Measurements from ENCODE around the gene C14orf132.

Gene C14orf132

DNA sequence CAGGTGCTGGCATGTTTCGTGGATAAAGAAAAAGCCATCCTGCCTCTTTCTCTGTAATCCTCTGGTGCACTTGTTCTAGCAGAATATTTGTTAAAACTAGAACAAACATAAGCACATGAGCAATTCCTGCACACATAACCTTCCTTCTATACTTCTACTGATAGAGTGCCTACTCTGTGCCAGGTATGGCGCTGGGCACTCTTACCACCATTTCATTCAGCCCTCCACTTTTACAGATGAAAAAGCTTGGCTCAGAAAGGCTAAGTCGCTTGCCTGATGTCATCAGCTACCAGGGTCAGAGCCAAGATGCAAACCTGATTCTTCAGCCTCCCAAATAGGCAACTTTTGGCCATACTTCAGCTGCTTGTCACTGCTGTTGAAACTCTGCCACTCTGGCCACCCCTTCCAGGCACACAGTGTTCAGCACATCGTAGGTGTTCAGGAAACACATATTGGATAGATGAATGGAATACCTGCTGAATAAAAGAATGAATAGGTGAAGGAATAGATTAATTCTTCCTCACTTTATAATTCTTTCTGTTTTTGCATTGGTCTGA lies 10.0 kb upstream of the C14orf132 start:
- DNase-seq (ENCODE audit: extremely low read depth, low read depth) = no peak
- no peak for TF ChIP-seq CTCF (IDR thresholded peaks at IDR 0.05; ENCODE audit: low read depth, low read length, missing control alignments)
- H3K4me3 ChIP-seq (replicated peaks; ENCODE audit: low read depth, low read length) = no peak overlapping the region

- no peak for TF ChIP-seq CTCF (IDR thresholded peaks at IDR 0.05; ENCODE audit: low read depth, low read length, missing control alignments)
- no peak for DNase-seq (ENCODE audit: extremely low read depth, low read depth)
- H3K4me3 ChIP-seq (replicated peaks; ENCODE audit: low read depth, low read length) = no peak overlapping the region
Observed at GRCh38 chr14:96030108-96030760, 8.9 kb upstream of the C14orf132 start.

DNA sequence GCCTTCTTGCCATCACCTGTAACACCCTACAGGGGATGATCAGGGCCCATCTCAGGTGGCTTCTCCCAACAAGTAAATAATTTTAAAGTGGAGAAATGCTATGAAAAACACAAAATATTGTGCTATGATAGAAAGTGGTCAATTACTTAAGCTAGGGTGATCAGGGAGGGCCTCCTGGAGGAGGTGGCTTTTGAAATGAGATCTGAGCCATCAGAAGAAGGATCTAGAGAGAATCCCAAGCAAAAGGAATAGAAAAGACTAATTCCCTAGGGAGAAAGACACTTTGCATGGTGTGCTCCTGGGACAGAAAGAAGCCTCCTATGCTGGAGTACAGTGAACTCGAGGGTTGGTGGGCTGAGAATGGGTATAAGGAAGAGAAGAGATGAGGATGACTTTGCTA lies 7.5 kb upstream of the C14orf132 start:
- no peak for TF ChIP-seq CTCF (IDR thresholded peaks at IDR 0.05; ENCODE audit: low read depth, low read length, missing control alignments)
- H3K4me3 ChIP-seq (replicated peaks; ENCODE audit: low read depth, low read length) = no peak overlapping the region
- DNase-seq (ENCODE audit: extremely low read depth, low read depth) = no peak

DNA sequence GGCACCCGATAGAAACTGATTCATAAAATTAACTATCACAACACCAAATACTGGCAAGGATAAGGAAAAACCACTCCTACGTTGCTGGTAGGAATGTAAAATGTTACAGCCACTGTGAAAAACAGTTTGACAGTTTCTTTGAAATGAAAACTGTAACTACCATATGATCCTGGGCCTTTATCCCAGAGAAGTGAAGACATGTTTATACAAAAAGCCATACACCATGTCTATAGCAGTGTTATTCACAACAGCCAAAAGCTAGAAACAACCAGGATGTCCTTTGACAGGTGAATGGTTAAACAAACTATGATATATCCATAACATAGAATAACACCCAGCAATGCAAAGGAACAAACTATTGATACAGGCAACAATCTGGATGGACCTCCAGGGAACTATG lies 3.7 kb upstream of the C14orf132 start:
- no peak for DNase-seq (ENCODE audit: extremely low read depth, low read depth)
- no peak for TF ChIP-seq CTCF (IDR thresholded peaks at IDR 0.05; ENCODE audit: low read depth, low read length, missing control alignments)

DNA sequence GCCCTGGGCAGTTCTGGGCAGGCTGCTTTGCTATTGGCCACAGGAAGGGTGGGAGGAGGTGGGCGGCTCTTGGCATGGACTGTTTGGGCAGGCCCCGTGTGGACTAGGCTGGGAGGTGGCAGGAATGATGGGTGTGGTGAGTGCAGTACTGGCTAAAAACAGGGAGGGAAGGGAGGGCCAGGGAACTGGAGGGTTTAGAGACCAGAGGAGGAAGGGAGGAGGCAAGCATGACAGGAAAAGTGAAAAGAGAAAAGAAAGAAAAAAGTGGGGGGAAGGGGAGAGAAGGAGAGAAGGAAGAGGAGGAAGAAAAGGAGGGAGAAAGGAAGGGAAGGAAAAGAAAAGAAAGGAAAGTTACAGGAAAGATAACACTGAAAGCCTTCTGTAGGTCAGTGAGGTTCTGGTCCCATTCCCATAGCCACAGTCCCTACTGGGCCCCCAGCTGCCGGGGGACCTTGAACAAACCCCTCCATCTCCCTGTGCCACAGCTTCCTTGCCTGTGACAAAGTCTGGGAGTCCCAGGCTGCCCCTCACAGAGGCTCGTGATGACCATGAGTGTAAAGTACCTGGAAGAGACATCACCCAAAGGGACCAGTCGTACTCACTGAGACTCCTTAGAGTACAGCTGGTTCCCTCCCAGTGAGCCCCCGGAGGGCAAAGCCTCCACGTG lies 1.1 kb upstream of the C14orf132 start:
- no peak for TF ChIP-seq CTCF (IDR thresholded peaks at IDR 0.05; ENCODE audit: low read depth, low read length, missing control alignments)
- DNase-seq (ENCODE audit: extremely low read depth, low read depth) = no peak
- H3K4me3 ChIP-seq (replicated peaks; ENCODE audit: low read depth, low read length) = no peak overlapping the region

More for the DNA sequence above, 3.7 kb upstream of the C14orf132 start:
- H3K4me3 ChIP-seq (replicated peaks; ENCODE audit: low read depth, low read length) = no peak overlapping the region

DNA sequence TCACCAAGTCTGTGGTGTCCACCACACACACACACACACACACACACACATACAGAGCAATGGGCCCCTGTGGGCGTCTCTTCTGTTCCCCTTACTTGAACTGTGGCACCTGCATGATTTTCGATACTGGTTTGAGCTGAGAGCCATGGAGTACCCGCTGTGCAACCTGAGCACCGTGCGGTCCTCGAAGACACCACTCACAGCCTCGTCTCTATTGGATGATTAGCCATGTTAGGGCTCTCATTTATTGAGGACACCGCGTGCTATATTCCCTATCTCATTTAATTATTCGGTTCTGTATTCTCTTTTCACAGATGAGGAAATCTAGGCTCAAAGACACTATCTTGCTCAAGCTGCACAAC lies 623 bp upstream of the C14orf132 start:
- DNase-seq (ENCODE audit: extremely low read depth, low read depth) = no peak
- H3K4me3 ChIP-seq (replicated peaks; ENCODE audit: low read depth, low read length) = peak overlapping the region; percentile 70
- no peak for TF ChIP-seq CTCF (IDR thresholded peaks at IDR 0.05; ENCODE audit: low read depth, low read length, missing control alignments)

All from HFF-Myc (cell line).